ENCODE measurements around the gene NOTCH2.
"Not testable (repeated sequence)": the region's sequence is repeated elsewhere in the genome, so short reads cannot be mapped to it uniquely, and the experiment has no call there.

NOTCH2 gene

DNA sequence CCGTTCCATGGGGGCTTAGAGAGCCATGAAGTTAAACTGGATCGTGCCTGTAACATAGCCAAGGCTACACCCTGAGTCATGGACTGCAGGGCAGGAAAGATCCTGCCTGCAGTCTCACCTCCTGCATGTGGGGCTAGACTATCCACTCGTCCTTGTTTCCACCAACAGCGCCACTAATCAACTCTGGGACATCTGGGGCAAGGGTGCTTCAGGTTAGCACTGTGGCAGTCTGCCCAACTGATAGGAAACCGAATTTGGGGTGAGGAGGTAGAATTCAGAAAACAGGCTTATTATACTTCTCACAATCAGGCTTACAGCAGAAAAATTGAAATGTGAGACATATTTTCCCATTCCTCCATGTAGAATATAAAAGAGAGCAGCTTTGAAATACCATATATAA, 88.0 kb downstream of the NOTCH2 start:
- H3K4me3 ChIP-seq (ENCODE audit: low read depth, low read length): no peak overlapping the region
- DNase-seq (ENCODE audit: low read depth): no peak
- TF ChIP-seq MYC (IDR thresholded peaks at IDR 0.05; ENCODE audit: low read depth, low read length): no peak
- no peak for TF ChIP-seq POLR2A (IDR thresholded peaks at IDR 0.05; ENCODE audit: extremely low read depth, insufficient read length)
- TF ChIP-seq, protein P1, sequence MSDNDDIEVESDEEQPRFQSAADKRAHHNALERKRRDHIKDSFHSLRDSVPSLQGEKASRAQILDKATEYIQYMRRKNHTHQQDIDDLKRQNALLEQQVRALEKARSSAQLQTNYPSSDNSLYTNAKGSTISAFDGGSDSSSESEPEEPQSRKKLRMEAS (IDR thresholded peaks at IDR 0.05; ENCODE audit: low read depth, low read length): no peak

DNA sequence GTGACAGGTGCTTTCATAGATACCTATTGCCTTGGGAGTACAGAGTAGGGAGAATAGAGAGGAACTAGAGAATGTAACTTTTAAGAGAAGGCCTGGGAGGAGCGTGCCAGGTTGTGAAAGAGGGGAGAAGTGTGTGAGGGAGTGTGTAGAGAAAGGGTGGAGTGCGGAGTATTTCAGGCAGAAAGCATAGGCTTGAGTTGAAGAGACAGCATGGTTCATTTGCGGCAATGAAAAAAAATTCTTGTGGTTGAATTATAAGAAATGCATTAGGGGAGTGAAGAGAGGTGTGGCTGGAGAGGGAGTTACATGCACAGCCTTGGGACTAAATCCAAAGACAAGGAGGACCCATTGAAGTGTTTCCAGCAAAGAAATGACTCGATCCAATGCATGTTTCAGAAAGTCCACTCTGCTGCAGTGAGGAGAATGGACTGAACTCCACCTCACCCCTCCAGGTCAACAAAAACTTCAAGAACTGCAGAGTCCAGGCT, 91.4 kb downstream of the NOTCH2 start:
- DNase-seq (ENCODE audit: low read depth): no peak
- H3K4me3 ChIP-seq (ENCODE audit: low read depth, low read length): no peak overlapping the region
- no peak for TF ChIP-seq POLR2A (IDR thresholded peaks at IDR 0.05; ENCODE audit: extremely low read depth, insufficient read length)
- no peak for TF ChIP-seq CTCF (IDR thresholded peaks at IDR 0.05; ENCODE audit: low read depth, low read length)
- TF ChIP-seq MYC (IDR thresholded peaks at IDR 0.05; ENCODE audit: low read depth, low read length): no peak
- TF ChIP-seq, protein P1 (IDR thresholded peaks at IDR 0.05; ENCODE audit: low read depth, low read length): no peak

DNA sequence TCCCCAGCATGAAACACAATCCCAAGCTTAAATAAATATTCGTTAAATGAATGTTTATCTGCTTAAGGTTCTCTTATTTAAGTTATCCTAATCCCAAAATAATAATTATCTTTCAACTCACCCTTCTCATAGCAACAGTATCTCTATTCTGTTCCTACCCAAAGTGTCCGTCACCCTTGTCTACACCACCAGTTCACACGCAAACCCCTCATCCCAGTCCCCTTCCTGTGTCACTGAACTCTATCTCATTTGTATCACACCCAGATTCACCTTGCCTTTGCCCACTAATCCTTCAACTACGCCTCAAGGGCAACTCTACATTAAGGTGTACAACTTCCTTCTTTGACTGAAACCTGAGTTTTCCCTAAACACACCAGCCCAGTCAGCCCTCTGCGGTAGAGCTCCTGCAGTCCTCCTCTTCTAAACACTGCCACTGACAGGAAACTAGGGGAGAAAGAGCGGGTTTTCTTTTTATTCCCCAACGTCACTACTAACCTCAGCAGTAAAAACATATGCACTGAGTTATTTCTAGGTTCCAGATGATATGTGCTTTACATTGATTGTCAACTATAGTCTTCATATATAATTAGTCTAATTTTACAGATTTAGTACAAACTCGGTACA, 92.2 kb downstream of the NOTCH2 start:
- not testable (repeated sequence) for H3K4me3 ChIP-seq (ENCODE audit: low read depth, low read length); DNase-seq (ENCODE audit: low read depth)

GRCh38 chr1:119975582-119976254, 93.7 kb downstream of the NOTCH2 start:
- DNase-seq (ENCODE audit: low read depth); H3K4me3 ChIP-seq (ENCODE audit: low read depth, low read length): not testable (repeated sequence)

DNA sequence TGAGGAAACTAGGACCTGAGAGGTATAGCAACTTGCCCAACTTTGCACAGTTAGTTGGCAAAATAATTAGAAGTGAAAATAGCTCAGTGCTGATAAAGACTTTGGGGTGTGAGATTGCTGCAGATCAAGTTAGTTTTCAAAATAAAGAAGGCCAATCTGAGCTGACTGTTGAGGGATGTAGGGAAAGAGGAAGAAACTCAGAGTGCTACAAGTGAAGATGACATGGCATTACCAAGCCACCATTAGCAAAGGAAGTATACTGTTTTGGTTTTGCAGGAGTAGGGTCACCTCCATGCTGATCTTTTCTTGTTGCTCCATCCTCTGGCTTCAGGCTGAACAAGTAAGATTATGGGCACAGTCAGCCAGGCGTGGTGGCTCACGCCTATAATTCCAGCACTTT, 94.5 kb downstream of the NOTCH2 start:
- DNase-seq (ENCODE audit: low read depth): no peak
- TF ChIP-seq, protein P1 (IDR thresholded peaks at IDR 0.05; ENCODE audit: low read depth, low read length): no peak
- TF ChIP-seq CTCF (IDR thresholded peaks at IDR 0.05; ENCODE audit: low read depth, low read length): no peak
- no peak for TF ChIP-seq POLR2A (IDR thresholded peaks at IDR 0.05; ENCODE audit: extremely low read depth, insufficient read length)
- TF ChIP-seq MYC (IDR thresholded peaks at IDR 0.05; ENCODE audit: low read depth, low read length): no peak
- H3K4me3 ChIP-seq (ENCODE audit: low read depth, low read length): no peak overlapping the region

GRCh38 chr1:119974013-119974412, 95.4 kb downstream of the NOTCH2 start:
- TF ChIP-seq CTCF (IDR thresholded peaks at IDR 0.05; ENCODE audit: low read depth, low read length) (no peak), POLR2A (IDR thresholded peaks at IDR 0.05; ENCODE audit: extremely low read depth, insufficient read length) (no peak), MYC (IDR thresholded peaks at IDR 0.05; ENCODE audit: low read depth, low read length) (no peak)
- TF ChIP-seq, protein P1 (IDR thresholded peaks at IDR 0.05; ENCODE audit: low read depth, low read length): no peak
- H3K4me3 ChIP-seq (ENCODE audit: low read depth, low read length): no peak overlapping the region
- no peak for DNase-seq (ENCODE audit: low read depth)

DNA sequence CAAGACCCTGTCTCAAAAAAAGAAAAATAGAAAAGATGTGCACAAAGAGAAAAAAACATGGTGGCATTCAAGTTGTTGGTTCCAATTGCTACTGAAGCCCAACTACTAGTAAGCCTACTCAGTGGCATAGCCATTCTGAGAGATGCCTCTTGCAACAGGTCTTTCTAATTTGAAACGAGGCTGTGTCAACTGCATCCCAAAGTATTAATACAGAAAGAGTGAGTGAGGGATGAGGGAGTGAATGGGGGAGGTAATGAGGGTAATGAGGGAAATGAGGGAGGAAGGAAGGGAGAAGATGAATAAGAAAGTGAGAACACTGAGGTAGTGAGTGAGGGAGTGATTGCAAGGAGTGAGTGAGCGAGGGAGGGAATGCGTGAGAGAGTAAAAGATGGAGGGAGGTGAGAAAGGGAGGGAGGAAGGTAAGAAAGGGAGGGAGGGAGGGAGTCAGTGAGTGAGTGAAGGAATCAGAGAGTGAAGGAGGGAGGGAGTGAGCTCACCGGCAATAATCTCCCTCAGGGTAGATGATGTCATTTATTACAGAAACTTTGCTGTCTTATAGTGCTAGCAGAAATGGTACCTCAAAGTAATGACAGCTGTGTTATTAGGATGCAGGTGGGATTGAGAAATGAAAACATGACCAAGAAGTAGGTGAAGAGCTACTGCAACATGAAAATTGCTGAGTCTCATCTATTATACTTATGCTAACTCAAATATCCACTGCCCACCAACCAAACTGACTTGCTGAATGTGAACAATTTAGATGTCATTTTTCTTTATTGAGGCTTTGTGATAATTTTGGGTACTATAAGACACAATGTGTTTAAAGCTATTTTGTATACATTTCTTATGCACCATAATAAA, 97.5 kb downstream of the NOTCH2 start:
- H3K4me3 ChIP-seq (ENCODE audit: low read depth, low read length): no peak overlapping the region
- TF ChIP-seq, protein P1 (IDR thresholded peaks at IDR 0.05; ENCODE audit: low read depth, low read length): no peak
- no peak for TF ChIP-seq POLR2A (IDR thresholded peaks at IDR 0.05; ENCODE audit: extremely low read depth, insufficient read length)
- no peak for TF ChIP-seq MYC (IDR thresholded peaks at IDR 0.05; ENCODE audit: low read depth, low read length)
- no peak for TF ChIP-seq CTCF (IDR thresholded peaks at IDR 0.05; ENCODE audit: low read depth, low read length)
- DNase-seq (ENCODE audit: low read depth): no peak
